COLO668 (cell line): ENCODE results near the gene TBRG1.
"Not testable (repeated sequence)": the region's sequence is repeated elsewhere in the genome, so short reads cannot be mapped to it uniquely, and the experiment has no call there.

ENCODE experiments used
- DNase-seq: peaks from one replicate; lab custom pipeline; 2025; ENCODE audit not compliant: unreplicated experiment; lab: John Stamatoyannopoulos, UW

Gene TBRG1

GRCh38 chr11:124622531-124623451 lies at the start of gene TBRG1:
TBRG1 (plus strand) TSS chr11:124622864; CDS start chr11:124623084, 220 bp downstream.
- DNase-seq = peak; percentile 82

GRCh38 chr11:124577716-124578427 lies 44.8 kb upstream of the TBRG1 start:
- no peak for DNase-seq

- no peak for DNase-seq
Observed at GRCh38 chr11:124578761-124579160, 43.9 kb upstream of the TBRG1 start.

- no peak for DNase-seq
Observed at GRCh38 chr11:124581817-124582216, 40.8 kb upstream of the TBRG1 start.

- DNase-seq = no peak
Observed at GRCh38 chr11:124582565-124582964, 40.1 kb upstream of the TBRG1 start.

GRCh38 chr11:124583781-124584180 lies 38.9 kb upstream of the TBRG1 start:
- DNase-seq = no peak

GRCh38 chr11:124584681-124585372 lies 37.8 kb upstream of the TBRG1 start:
- DNase-seq = no peak

GRCh38 chr11:124586238-124586860 lies 36.3 kb upstream of the TBRG1 start:
- peak; percentile 52 for DNase-seq

GRCh38 chr11:124591430-124591829 lies 31.2 kb upstream of the TBRG1 start:
- DNase-seq = no peak

GRCh38 chr11:124592627-124593026 lies 30.0 kb upstream of the TBRG1 start:
- DNase-seq = no peak

GRCh38 chr11:124595302-124595701 lies 27.4 kb upstream of the TBRG1 start:
- DNase-seq = no peak

GRCh38 chr11:124597626-124598025 lies 25.0 kb upstream of the TBRG1 start:
- no peak for DNase-seq

GRCh38 chr11:124600621-124601320 lies 21.9 kb upstream of the TBRG1 start:
- no peak for DNase-seq

- DNase-seq = no peak
Observed at GRCh38 chr11:124602193-124602592, 20.5 kb upstream of the TBRG1 start.

- not testable (repeated sequence) for DNase-seq
Observed at GRCh38 chr11:124602723-124603122, 19.9 kb upstream of the TBRG1 start.

- no peak for DNase-seq
Observed at GRCh38 chr11:124605719-124606118, 16.9 kb upstream of the TBRG1 start.

GRCh38 chr11:124608147-124608546 lies 14.5 kb upstream of the TBRG1 start:
- DNase-seq = no peak

- no peak for DNase-seq
Observed at GRCh38 chr11:124610295-124610694, 12.4 kb upstream of the TBRG1 start.

GRCh38 chr11:124611064-124611463 lies 11.6 kb upstream of the TBRG1 start, which contains the start of gene PANX3:
PANX3 (plus strand) TSS chr11:124611428; CDS start chr11:124611557, 129 bp downstream.
- no peak for DNase-seq

- no peak for DNase-seq
Observed at GRCh38 chr11:124612045-124612444, 10.6 kb upstream of the TBRG1 start.
